Activated CD8-positive, alpha-beta T cell treated with anti-CD3 and anti-CD28 coated beads for 36 hours (primary cell): Measurements from ENCODE around the gene PHOX2A. TPM values are rescaled to one million over a fixed set of nuclear protein-coding genes. Genes with fewer than 3 reads are reported as not detected.

Experiments
- ATAC-seq: fragments of 200-7000 bp; cut with Tn5 transposase; one replicate; pipeline ENCODE4 v1.10.0; 2021; ENCODE audit warnings: mild to moderate bottlenecking, moderate library complexity
- CTCF ChIA-PET: fragments of 350-600 bp; sonication (Branson Sonifier 250); formaldehyde crosslinking; loops from one replicate; lab custom pipeline; 2021; ENCODE audit warnings: antibody characterized with exemption; lab: Charles Lee
- POLR2A ChIA-PET: fragments of 350-600 bp; sonication (Branson Sonifier 250); formaldehyde crosslinking; loops from one replicate; lab custom pipeline; 2021; ENCODE audit warnings: antibody characterized with exemption; lab: Charles Lee
- DNase-seq: peaks from one replicate; pipeline ENCODE4 v3.0.0-alpha.2; 2020
- H3K27ac Mint-ChIP-seq: one replicate; pipeline ENCODE4 v1.8.0; 2021; ENCODE audit warnings: mild to moderate bottlenecking, mixed read lengths
- H3K27me3 Mint-ChIP-seq: one replicate; pipeline ENCODE4 v1.8.0; 2021; ENCODE audit warnings: mixed read lengths
- H3K36me3 Mint-ChIP-seq: one replicate; pipeline ENCODE4 v1.8.0; 2021; ENCODE audit warnings: low read depth, mixed read lengths
- H3K4me1 Mint-ChIP-seq: one replicate; pipeline ENCODE4 v1.8.0; 2021; ENCODE audit warnings: low read depth, mixed read lengths
- H3K4me3 Mint-ChIP-seq: one replicate; pipeline ENCODE4 v1.8.0; 2021; ENCODE audit warnings: mild to moderate bottlenecking, moderate library complexity, mixed read lengths
- H3K9me3 Mint-ChIP-seq: one replicate; pipeline ENCODE4 v1.8.0; 2021; ENCODE audit warnings: mixed read lengths
- intact Hi-C: fragments of 100-400 bp; cut with micrococcal nuclease; formaldehyde crosslinking; loops from one replicate; pipeline ENCODE4 v1.10.0; 2022
- total RNA-seq, 2 experiments: library from RNA; stranded (reverse); gene quantifications; one replicate each; pipeline ENCODE4 v1.2.3, GENCODE V29; 2021
- TF ChIP-seq, protein P1 (sequence below): fragments of 200-600 bp; IDR thresholded peaks from one replicate; pipeline ENCODE4 v1.8.0; 2022; ENCODE audit warnings: antibody characterized with exemption, mild to moderate bottlenecking

PHOX2A gene
- total RNA-seq, 2 experiments from 2014 or later, result not detected

DNA sequence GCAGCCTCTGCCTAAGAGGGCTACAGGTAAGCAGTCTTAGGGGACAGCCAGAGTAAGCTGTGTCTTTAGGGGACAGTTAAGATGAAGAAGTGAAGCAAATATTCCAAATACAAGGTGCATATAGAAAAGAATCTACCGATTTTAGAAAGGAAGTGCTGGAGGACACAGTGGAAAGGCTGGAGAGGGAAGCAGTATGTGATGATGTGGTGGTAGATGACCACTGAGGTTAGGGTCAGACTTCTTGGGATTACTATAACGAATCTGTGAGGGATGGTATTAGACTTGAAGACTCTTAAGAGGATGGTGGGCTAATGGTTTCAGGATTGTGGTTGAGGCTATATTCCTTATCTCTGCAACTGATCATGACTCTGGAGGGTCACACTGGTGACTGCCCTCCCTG, 40.0 kb upstream of the PHOX2A start:
- no peak overlapping the region for H3K4me3 Mint-ChIP-seq
- DNase-seq, result no peak
- H3K27me3 Mint-ChIP-seq, result peaks cover 21% of the 10 kb centered on the region
- no peak overlapping the region for H3K27ac Mint-ChIP-seq
- H3K9me3 Mint-ChIP-seq, result no peaks in the 10 kb centered on the region
- POLR2A ChIA-PET, result no interaction called here
- CTCF ChIA-PET, result no interaction called here
- TF ChIP-seq, protein P1, sequence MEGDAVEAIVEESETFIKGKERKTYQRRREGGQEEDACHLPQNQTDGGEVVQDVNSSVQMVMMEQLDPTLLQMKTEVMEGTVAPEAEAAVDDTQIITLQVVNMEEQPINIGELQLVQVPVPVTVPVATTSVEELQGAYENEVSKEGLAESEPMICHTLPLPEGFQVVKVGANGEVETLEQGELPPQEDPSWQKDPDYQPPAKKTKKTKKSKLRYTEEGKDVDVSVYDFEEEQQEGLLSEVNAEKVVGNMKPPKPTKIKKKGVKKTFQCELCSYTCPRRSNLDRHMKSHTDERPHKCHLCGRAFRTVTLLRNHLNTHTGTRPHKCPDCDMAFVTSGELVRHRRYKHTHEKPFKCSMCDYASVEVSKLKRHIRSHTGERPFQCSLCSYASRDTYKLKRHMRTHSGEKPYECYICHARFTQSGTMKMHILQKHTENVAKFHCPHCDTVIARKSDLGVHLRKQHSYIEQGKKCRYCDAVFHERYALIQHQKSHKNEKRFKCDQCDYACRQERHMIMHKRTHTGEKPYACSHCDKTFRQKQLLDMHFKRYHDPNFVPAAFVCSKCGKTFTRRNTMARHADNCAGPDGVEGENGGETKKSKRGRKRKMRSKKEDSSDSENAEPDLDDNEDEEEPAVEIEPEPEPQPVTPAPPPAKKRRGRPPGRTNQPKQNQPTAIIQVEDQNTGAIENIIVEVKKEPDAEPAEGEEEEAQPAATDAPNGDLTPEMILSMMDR, result no peak
- ATAC-seq, result no peak
- no peaks in the 10 kb centered on the region for H3K36me3 Mint-ChIP-seq
- intact Hi-C loops, result no loop called here
- no peaks in the 10 kb centered on the region for H3K4me1 Mint-ChIP-seq

DNA sequence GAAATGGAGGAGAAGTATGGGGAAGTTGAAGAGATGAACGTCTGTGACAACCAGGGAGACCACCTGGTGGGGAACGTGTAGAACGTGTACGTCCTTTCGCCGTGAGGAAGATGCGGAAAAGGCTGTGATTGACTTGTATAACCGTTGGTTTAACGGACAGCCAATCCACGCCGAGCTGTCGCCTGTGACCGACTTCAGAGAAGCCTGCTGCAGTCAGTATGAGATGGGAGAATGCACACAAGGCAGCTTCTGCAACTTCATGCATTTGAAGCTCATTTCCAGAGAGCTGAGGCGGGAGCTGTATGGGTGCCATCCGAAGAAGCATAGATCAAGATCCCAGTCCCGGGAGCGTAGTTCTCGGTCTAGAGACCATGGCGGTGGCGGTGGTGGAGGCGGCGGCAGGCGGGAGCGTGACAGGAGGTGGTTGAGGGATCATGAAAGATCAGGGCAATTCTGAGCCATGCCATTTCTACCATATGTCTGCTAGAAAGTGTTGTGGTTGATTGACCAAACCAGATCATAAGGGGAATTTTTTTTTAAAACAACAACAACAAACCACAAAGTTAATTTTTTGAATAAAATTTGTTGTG, 36.8 kb upstream of the PHOX2A start:
- Mint-ChIP-seq H3K36me3 (no peaks in the 10 kb centered on the region), H3K9me3 (no peaks in the 10 kb centered on the region), H3K27ac (no peak overlapping the region), H3K27me3 (peaks cover 28% of the 10 kb centered on the region), H3K4me1 (no peaks in the 10 kb centered on the region), H3K4me3 (no peak overlapping the region)
- no peak for ATAC-seq
- POLR2A ChIA-PET, result no interaction called here
- TF ChIP-seq, protein P1, result no peak
- CTCF ChIA-PET, result no interaction called here
- intact Hi-C loops, result no loop called here
- DNase-seq, result no peak

- ATAC-seq, result no peak
- Mint-ChIP-seq H3K4me3 (no peak overlapping the region), H3K9me3 (no peaks in the 10 kb centered on the region), H3K27me3 (peaks cover 30% of the 10 kb centered on the region), H3K36me3 (no peaks in the 10 kb centered on the region), H3K27ac (no peak overlapping the region), H3K4me1 (no peaks in the 10 kb centered on the region)
- intact Hi-C loops, result no loop called here
- DNase-seq, result no peak
- CTCF ChIA-PET, result no interaction called here
- POLR2A ChIA-PET, result no interaction called here
- TF ChIP-seq, protein P1, result no peak
These were observed 36.1 kb upstream of the PHOX2A start for GRCh38 chr11:72280037-72280436.

DNA sequence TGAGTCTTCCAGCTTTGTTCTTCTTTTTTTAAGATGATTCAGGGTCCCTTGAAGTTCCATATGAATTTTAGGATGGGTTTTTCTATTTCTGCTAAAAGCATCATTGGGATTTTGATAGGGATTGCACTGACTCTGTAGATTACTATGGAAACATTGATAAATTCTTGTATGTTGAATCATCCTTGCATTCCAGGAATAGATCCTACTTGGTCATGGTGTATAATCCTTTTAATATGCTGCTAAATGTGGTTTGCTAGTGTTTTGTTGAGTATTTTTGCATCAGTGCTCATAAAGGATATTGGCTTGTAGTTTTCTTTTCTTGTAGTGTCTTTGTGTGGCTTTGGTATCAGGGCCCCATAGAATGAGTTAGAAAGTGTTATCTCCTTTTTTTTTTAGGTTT, 34.9 kb upstream of the PHOX2A start:
- no peaks in the 10 kb centered on the region for H3K36me3 Mint-ChIP-seq
- DNase-seq (no peak), ATAC-seq (no peak)
- POLR2A ChIA-PET, result no interaction called here
- intact Hi-C loops, result no loop called here
- TF ChIP-seq, protein P1, result no peak
- H3K4me1 Mint-ChIP-seq, result no peaks in the 10 kb centered on the region
- CTCF ChIA-PET, result no interaction called here
- peaks cover 34% of the 10 kb centered on the region for H3K27me3 Mint-ChIP-seq
- H3K27ac Mint-ChIP-seq, result no peak overlapping the region
- no peaks in the 10 kb centered on the region for H3K9me3 Mint-ChIP-seq
- H3K4me3 Mint-ChIP-seq, result no peak overlapping the region

GRCh38 chr11:72274435-72274834, 30.5 kb upstream of the PHOX2A start:
- no peaks in the 10 kb centered on the region for H3K36me3 Mint-ChIP-seq
- no peak overlapping the region for H3K4me3 Mint-ChIP-seq
- H3K4me1 Mint-ChIP-seq, result peaks cover 4% of the 10 kb centered on the region
- intact Hi-C loops, result no loop called here
- no peaks in the 10 kb centered on the region for H3K9me3 Mint-ChIP-seq
- CTCF ChIA-PET, result interaction anchor here (0.9 kb wide), 1 partner anchor 157 kb away, joined by 3 read pairs; no protein-coding TSS in a partner anchor
- TF ChIP-seq, protein P1, result no peak
- H3K27me3 Mint-ChIP-seq, result peaks cover 19% of the 10 kb centered on the region
- H3K27ac Mint-ChIP-seq, result no peak overlapping the region
- ATAC-seq (no peak), DNase-seq (no peak)
- POLR2A ChIA-PET, result no interaction called here
